ENCODE measurements around the gene ISL2. TPM values are rescaled to one million over a fixed set of nuclear protein-coding genes. Genes with fewer than 3 reads are reported as not detected.

Gene ISL2
- total RNA-seq, 2 experiments from 2014 or later, result not detected

GRCh38 chr15:76341366-76342057 lies 4.9 kb downstream of the ISL2 start:
- Mint-ChIP-seq H3K27ac (no peak overlapping the region), H3K9me3 (no peaks in the 10 kb centered on the region), H3K36me3 (peaks cover 2% of the 10 kb centered on the region), H3K4me1 (peaks cover 43% of the 10 kb centered on the region), H3K4me3 (peak overlapping the region; percentile 51), H3K27me3 (peaks cover 82% of the 10 kb centered on the region)
- ATAC-seq (ENCODE audit: low read depth), result no peak
- POLR2A ChIA-PET, result interaction anchor here (0.9 kb wide), 1 partner anchor 30 kb away, joined by 3 read pairs; the partner anchor contains the start of gene ETFA
- peak; percentile 55 for DNase-seq

DNA sequence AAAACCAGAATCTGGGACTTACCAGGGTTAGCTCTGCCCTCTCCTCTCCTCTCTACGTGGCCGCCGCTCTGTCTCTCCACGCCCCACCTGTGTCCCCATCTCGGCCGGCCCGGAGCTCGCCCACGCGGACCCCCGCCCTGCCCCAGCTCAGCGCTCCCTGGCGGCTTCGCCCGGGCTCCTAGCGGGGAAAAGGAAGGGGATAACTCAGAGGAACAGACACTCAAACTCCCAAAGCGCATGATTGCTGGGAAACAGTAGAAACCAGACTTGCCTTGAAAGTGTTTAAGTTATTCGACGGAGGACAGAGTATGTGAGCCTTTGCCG lies 5.4 kb downstream of the ISL2 start:
- peaks cover 80% of the 10 kb centered on the region for H3K27me3 Mint-ChIP-seq
- H3K27ac Mint-ChIP-seq, result no peak overlapping the region
- DNase-seq (peak; percentile 46), ATAC-seq (ENCODE audit: low read depth) (no peak)
- peak overlapping the region; percentile 51 for H3K4me3 Mint-ChIP-seq
- POLR2A ChIA-PET, result interaction anchor here (0.9 kb wide), 1 partner anchor 30 kb away, joined by 3 read pairs; the partner anchor contains the start of gene ETFA
- no peaks in the 10 kb centered on the region for H3K9me3 Mint-ChIP-seq
- peaks cover 2% of the 10 kb centered on the region for H3K36me3 Mint-ChIP-seq
- H3K4me1 Mint-ChIP-seq, result peaks cover 38% of the 10 kb centered on the region

- H3K4me1 Mint-ChIP-seq, result peaks cover 32% of the 10 kb centered on the region
- DNase-seq (peak; percentile 54), ATAC-seq (ENCODE audit: low read depth) (no peak)
- H3K36me3 Mint-ChIP-seq, result peaks cover 2% of the 10 kb centered on the region
- POLR2A ChIA-PET, result no interaction called here
- H3K27me3 Mint-ChIP-seq, result peaks cover 77% of the 10 kb centered on the region
- no peaks in the 10 kb centered on the region for H3K9me3 Mint-ChIP-seq
- H3K27ac Mint-ChIP-seq, result no peak overlapping the region
- peak overlapping the region; percentile 51 for H3K4me3 Mint-ChIP-seq
Measured at GRCh38 chr15:76342382-76343201, 6.0 kb downstream of the ISL2 start.

GRCh38 chr15:76343313-76343996 lies 6.9 kb downstream of the ISL2 start:
- Mint-ChIP-seq H3K27ac (no peak overlapping the region), H3K9me3 (no peaks in the 10 kb centered on the region), H3K36me3 (peaks cover 10% of the 10 kb centered on the region), H3K4me3 (no peak overlapping the region), H3K4me1 (peaks cover 30% of the 10 kb centered on the region), H3K27me3 (peaks cover 83% of the 10 kb centered on the region)
- POLR2A ChIA-PET, result no interaction called here
- ATAC-seq (ENCODE audit: low read depth), result no peak
- no peak for DNase-seq

DNA sequence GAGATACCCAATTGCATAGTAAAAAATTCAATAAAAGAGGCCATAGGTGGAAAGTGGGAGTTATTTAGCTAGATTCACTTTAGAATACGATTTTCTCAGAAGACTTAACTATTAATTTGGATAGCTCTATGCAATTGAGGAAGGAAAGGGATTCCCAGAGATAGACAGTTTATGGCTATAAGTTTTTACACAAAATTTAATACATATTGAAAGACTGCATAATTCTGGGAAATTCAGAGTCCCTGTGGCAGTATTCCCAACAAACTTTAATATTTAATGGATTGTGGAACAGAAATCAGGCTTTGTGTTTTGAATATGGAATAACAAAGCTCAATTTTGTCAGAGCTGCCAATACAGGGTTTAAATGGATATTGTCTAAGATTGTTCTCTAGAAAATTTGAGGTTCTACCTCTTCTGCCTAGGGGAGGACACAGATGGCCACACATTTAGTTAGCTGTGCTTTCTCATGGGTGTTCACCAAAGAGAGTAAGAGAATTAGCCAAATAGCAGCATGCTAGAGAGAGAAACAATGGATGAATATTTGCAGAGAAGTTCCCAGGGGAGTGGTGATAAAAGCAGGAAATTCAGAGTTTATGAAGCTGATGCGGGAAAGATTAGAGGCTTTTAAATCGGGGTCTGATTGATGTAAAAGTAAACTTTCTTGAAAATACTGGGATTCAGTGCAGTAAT lies 8.5 kb downstream of the ISL2 start:
- Mint-ChIP-seq H3K4me1 (peaks cover 18% of the 10 kb centered on the region), H3K36me3 (peaks cover 9% of the 10 kb centered on the region), H3K27ac (no peak overlapping the region), H3K27me3 (peaks cover 78% of the 10 kb centered on the region), H3K9me3 (no peaks in the 10 kb centered on the region), H3K4me3 (peak overlapping the region; percentile 56)
- no peak for DNase-seq
- POLR2A ChIA-PET, result interaction anchor here (0.9 to 1.5 kb wide), 2 partner anchors 9 to 34 kb away, joined by 3 read pairs; partner anchors contain the start of genes ETFA and ISL2
- ATAC-seq (ENCODE audit: low read depth), result no peak

GRCh38 chr15:76345583-76345879 lies 9.0 kb downstream of the ISL2 start:
- ATAC-seq (ENCODE audit: low read depth) (no peak), DNase-seq (no peak)
- H3K27me3 Mint-ChIP-seq, result peaks cover 74% of the 10 kb centered on the region
- POLR2A ChIA-PET, result interaction anchor here (0.9 to 1.5 kb wide), 2 partner anchors 9 to 34 kb away, joined by 3 read pairs; partner anchors contain the start of genes ETFA and ISL2
- H3K27ac Mint-ChIP-seq, result no peak overlapping the region
- H3K36me3 Mint-ChIP-seq, result peaks cover 9% of the 10 kb centered on the region
- H3K9me3 Mint-ChIP-seq, result no peaks in the 10 kb centered on the region
- H3K4me3 Mint-ChIP-seq, result peak overlapping the region; percentile 56
- H3K4me1 Mint-ChIP-seq, result peaks cover 17% of the 10 kb centered on the region

- Mint-ChIP-seq H3K9me3 (no peaks in the 10 kb centered on the region), H3K4me3 (peak overlapping the region; percentile 56), H3K36me3 (peaks cover 11% of the 10 kb centered on the region), H3K27ac (no peak overlapping the region), H3K4me1 (peaks cover 14% of the 10 kb centered on the region), H3K27me3 (peaks cover 71% of the 10 kb centered on the region)
- no peak for ATAC-seq (ENCODE audit: low read depth)
- peak; percentile 56 for DNase-seq
- POLR2A ChIA-PET, result interaction anchor here (1.5 kb wide), 1 partner anchor 35 kb away, joined by 3 read pairs; the partner anchor contains the start of gene ETFA
Measured at GRCh38 chr15:76345880-76346668, 9.5 kb downstream of the ISL2 start.

DNA sequence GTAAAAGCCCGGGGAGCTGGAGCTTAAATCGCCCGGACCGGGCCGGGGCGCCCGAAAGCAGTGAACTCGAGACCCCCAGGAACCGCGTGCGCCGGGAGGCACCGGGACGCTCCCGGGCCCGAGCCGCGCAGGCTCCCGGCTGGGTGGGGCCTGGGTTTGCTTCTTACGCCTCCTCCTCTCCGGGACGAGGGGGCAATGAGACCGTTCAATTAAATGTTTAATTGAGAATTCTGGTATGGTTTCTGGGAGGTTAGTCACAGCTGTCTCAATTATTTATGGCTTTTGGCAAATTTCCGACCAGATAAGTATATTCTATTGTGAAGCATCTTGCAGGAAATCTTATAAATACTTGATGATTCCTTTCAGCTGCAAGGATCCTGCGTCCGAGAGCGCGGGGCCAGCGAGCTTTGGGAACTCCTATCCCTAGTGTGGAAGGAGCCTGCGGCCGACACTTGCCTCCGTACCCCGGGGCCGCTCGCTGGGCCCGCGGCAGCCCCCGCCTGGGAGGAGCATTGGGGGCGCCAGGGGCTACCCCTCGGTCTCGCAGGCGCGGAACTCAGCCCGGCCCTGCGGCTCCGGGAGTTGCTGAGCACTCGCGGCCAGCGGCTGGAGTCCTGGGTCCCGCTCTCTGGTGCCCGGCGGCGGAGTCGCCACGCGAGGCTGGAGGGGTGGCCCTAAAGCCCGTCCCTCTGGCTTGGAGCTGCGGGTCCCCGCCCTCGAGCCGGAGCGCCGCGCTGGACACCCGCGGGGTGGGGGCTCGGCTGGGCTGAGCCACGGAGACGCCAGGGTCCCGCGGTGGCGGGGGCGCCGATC lies 10.3 kb downstream of the ISL2 start:
- peaks cover 9% of the 10 kb centered on the region for H3K4me1 Mint-ChIP-seq

DNA sequence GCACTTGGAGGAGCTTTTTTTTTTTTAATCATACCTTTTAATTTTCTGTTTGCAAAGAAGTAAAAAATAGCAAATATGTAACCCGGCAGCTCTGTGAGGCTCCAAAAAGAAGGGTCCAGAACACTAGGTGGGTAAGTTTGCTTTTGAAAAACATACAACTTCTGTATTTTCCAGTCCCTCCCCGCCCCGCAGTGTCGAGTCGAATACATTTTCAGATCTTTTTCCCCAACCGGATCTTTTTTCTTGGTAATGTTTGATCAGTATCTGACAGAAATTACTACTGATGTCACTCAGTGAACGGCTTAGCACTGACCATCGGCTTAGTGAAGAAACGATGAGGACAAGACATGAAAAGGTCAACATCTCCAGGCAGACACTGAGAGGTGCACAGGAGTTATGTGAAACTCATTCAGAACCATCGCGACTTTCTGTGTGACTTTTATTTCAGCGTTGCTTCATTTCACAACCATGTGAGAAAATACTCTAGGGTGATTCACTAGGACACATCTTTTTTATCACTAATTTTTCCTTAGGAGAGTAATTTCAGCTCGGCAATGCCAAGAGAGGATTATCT lies 11.0 kb downstream of the ISL2 start:
- Mint-ChIP-seq H3K27me3 (peaks cover 66% of the 10 kb centered on the region), H3K27ac (no peak overlapping the region), H3K9me3 (no peaks in the 10 kb centered on the region), H3K36me3 (peaks cover 12% of the 10 kb centered on the region), H3K4me3 (no peak overlapping the region), H3K4me1 (peaks cover 6% of the 10 kb centered on the region)
- DNase-seq, result no peak
- no peak for ATAC-seq (ENCODE audit: low read depth)
- POLR2A ChIA-PET, result no interaction called here

More for the DNA sequence above, 10.3 kb downstream of the ISL2 start:
- no peak overlapping the region for H3K4me3 Mint-ChIP-seq
- H3K9me3 Mint-ChIP-seq, result no peaks in the 10 kb centered on the region
- POLR2A ChIA-PET, result interaction anchor here (1.5 kb wide), 1 partner anchor 36 kb away, joined by 3 read pairs; the partner anchor contains the start of gene ETFA
- ATAC-seq (ENCODE audit: low read depth) (no peak), DNase-seq (no peak)
- H3K27me3 Mint-ChIP-seq, result peaks cover 69% of the 10 kb centered on the region
- H3K27ac Mint-ChIP-seq, result no peak overlapping the region
- peaks cover 12% of the 10 kb centered on the region for H3K36me3 Mint-ChIP-seq

DNA sequence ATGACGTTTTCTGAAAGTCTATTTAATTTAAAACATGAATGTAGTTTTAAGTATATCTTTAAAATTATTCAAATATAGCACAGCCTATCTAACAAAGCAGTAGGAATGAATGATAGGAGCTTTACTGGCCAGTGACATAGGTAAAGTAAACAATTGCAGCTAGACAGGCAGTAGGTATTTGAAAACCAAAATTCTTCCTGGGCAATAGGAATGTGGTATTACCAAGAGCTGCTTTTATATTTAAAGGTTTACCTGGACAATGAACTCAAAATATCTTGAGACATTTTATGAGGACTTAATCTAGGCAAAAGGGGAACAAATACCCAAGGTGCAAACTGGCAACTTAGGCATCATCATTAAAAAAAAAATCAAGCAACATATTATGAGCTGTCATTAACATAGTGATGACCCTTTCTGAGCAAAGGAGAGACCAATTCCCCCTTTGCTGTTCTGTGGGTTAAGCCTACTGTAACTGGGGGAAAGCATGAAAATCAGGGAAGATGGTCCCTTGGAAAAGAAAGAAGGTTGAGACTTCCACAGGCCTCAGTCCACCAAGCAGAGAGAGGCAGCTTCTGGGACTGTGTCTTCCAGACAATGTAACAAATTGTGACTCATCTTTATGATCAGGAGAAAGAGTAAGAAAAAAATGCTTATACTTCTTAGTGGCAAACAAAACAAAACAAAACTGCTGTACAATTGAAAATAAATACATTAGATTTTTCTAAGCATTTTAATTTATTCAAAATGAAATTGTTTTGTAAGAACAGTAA lies 12.9 kb downstream of the ISL2 start:
- Mint-ChIP-seq H3K9me3 (no peaks in the 10 kb centered on the region), H3K27ac (no peak overlapping the region), H3K27me3 (peaks cover 51% of the 10 kb centered on the region), H3K4me1 (peaks cover 6% of the 10 kb centered on the region), H3K4me3 (no peak overlapping the region), H3K36me3 (peaks cover 12% of the 10 kb centered on the region)
- no peak for ATAC-seq (ENCODE audit: low read depth)
- no peak for DNase-seq
- POLR2A ChIA-PET, result no interaction called here

GRCh38 chr15:76353023-76353577 lies 16.5 kb downstream of the ISL2 start:
- POLR2A ChIA-PET, result no interaction called here
- Mint-ChIP-seq H3K4me1 (no peaks in the 10 kb centered on the region), H3K4me3 (no peak overlapping the region), H3K27ac (no peak overlapping the region), H3K36me3 (peaks cover 7% of the 10 kb centered on the region), H3K9me3 (no peaks in the 10 kb centered on the region), H3K27me3 (peaks cover 26% of the 10 kb centered on the region)
- no peak for DNase-seq
- ATAC-seq (ENCODE audit: low read depth), result no peak
